ENCODE measurements around the gene HOXA9.
A peak's percentile ranks its signal among the peaks of the same experiment; 100 is the strongest.

Gene HOXA9

DNA sequence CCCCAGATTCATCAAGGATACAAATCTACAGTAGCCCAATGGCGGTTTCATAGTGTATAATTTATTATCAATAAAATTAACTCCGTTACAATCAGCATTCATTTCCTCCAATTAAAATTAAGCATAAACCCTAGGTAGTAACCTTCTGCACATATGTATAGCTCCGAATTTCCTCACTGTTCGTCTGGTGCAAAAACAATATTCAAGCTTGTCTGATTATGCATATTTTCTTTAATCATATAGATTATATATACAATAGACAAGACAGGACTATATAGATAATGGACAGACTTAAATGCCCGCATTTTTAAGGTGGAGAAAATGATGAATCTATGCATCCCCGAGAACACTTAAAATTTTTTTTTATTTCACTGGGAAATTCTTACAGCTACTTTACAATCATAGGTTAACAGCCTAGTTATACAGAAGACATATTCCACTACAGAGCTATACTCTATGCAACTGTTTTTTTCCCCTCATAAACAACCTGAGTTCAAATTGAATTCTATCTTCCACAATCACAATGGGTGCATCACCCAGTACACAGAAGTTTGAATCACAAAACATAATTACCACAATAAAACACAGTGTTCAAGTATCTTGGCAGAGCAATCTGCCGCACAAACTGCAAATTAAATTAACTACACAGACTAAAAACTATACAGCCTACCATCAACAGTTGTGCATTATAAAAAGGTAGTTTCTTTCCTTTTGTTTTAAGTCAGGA, 2.6 kb downstream of the HOXA9 start:
- Histone ChIP-seq H3K27me3 (ENCODE audit: control insufficient read depth, insufficient read depth, low read length, poor library complexity, severe bottlenecking) (peaks cover 100% of the 10 kb centered on the region), H3K27ac (ENCODE audit: insufficient read depth, low read depth, low read length, poor library complexity, severe bottlenecking) (no peak overlapping the region), H3K9me3 (ENCODE audit: control insufficient read depth, low read length) (no peaks in the 10 kb centered on the region), H3K4me1 (ENCODE audit: control insufficient read depth, insufficient read depth, low read length) (no peaks in the 10 kb centered on the region), H3K36me3 (ENCODE audit: control insufficient read depth, insufficient read depth, low read length) (no peaks in the 10 kb centered on the region), H3K4me3 (ENCODE audit: insufficient read depth, low read depth, low read length) (no peak overlapping the region)
- WGBS, 2 experiments, result 79 to 81% methylated on average over 6 to 7 of the region's 7 CpGs

DNA sequence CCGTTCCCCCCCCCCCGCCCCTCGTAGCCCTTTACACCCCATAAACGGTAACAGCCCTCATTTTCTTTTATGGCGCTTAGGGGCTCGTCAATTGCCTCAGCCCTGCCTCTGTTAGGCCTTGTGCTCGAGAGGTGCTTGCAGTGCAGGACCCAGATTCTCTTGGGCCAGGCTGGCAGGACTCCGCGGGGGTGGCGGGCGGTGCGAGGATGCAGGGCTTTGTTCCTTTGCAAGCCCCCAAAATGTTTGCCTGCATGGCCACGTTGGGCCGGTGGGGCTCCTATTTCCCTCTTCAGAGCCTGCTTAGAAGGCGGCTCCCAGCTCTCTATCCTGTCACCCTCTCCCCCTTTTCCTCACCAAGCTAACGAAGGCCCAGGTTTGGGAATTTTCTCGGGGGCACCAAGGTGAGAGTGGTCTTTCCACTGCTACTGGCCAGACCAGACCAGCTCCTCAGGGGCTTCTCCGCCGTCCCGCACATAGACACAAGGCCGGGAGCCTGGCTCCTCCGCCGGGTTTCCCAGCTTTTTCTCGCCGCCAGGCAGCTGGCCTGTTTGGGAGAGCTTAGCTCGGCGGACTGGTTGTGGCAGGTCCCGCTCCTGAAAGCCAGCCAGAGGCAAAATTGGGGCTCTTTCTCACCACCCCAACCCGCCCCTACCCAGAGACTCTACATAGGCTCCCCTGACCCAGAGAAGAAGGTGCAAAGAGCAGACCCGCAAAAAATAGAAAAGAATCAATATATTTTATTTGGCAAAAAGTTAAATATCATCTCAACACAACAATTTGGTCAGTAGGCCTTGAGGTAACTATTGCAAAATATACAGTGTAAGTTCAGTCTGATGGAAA, 3.4 kb downstream of the HOXA9 start:
- WGBS, 2 experiments, result 16 to 19% methylated on average over 27 to 28 of the region's 30 CpGs
- Histone ChIP-seq H3K4me1 (ENCODE audit: control insufficient read depth, insufficient read depth, low read length) (no peaks in the 10 kb centered on the region), H3K36me3 (ENCODE audit: control insufficient read depth, insufficient read depth, low read length) (no peaks in the 10 kb centered on the region), H3K27me3 (ENCODE audit: control insufficient read depth, insufficient read depth, low read length, poor library complexity, severe bottlenecking) (peaks cover 100% of the 10 kb centered on the region), H3K9me3 (ENCODE audit: control insufficient read depth, low read length) (no peaks in the 10 kb centered on the region), H3K27ac (ENCODE audit: insufficient read depth, low read depth, low read length, poor library complexity, severe bottlenecking) (no peak overlapping the region), H3K4me3 (ENCODE audit: insufficient read depth, low read depth, low read length) (no peak overlapping the region)

DNA sequence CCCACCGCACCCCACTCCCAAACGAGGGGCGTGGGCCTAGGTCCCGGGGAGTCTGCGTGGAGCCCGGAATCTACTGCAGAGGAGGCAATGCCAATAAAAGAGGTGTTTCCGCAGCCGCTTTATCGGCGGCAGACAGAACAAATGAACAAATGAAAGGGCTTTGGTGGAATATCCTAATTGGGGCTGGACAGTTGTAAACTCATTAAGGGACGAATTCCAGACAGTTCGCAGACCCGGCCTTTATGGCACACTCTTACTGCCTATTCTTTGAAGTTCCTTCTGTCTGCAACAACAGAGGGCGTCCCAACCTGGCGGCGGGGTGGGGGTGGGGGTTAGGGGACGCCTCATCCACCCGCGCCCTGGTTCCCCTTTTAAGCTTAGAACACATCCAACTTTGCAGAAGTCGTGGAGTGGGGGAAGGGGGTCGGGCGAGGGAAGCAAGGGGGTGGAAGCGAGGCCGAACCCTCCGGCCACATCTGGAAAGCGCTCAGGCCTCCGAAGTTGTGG, 4.1 kb downstream of the HOXA9 start:
- WGBS, 2 experiments, result 7 to 12% methylated on average over 20 to 27 of the region's 27 CpGs
- H3K27ac ChIP-seq (ENCODE audit: insufficient read depth, low read depth, low read length, poor library complexity, severe bottlenecking), result no peak overlapping the region
- no peaks in the 10 kb centered on the region for H3K4me1 ChIP-seq (ENCODE audit: control insufficient read depth, insufficient read depth, low read length)
- H3K36me3 ChIP-seq (ENCODE audit: control insufficient read depth, insufficient read depth, low read length), result no peaks in the 10 kb centered on the region
- H3K4me3 ChIP-seq (ENCODE audit: insufficient read depth, low read depth, low read length), result no peak overlapping the region
- peaks cover 100% of the 10 kb centered on the region for H3K27me3 ChIP-seq (ENCODE audit: control insufficient read depth, insufficient read depth, low read length, poor library complexity, severe bottlenecking)
- no peaks in the 10 kb centered on the region for H3K9me3 ChIP-seq (ENCODE audit: control insufficient read depth, low read length)

DNA sequence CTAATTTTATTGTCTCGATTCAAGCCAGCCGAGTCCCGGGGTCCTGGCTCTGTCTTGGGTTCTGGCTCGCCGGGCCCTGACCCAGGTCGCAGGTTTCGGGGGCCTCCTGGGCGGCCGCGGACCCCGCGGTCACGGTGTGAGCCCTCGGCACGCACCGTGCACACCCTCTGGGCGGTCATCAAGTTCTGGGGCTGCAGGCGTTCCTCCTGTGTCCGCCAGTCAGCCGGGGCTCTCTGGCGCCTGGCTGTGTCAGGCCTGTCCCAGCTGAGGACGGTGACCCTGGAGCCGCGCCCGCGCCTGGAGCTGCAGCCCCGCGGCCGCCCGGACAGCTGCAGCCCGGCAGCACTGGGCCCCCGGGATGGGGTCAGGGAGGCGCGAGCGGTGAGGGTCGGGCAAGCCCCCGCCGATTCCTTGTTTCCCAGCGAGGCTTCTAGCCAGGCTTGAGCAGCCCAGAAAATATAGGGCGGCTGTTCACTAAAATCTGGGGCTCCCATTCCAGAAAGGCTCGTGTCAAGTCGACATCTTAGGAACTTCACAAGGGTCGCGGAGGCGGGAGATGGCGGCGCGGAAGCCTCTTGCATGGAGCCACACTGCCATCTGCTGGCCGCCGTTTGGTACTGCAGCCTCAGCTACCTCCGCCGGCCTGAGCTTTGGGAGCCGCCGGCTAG, 4.7 kb downstream of the HOXA9 start:
- WGBS, 2 experiments, result 10 to 11% methylated on average over 54 of the region's 54 CpGs
- Histone ChIP-seq H3K4me1 (ENCODE audit: control insufficient read depth, insufficient read depth, low read length) (no peaks in the 10 kb centered on the region), H3K9me3 (ENCODE audit: control insufficient read depth, low read length) (no peaks in the 10 kb centered on the region), H3K27me3 (ENCODE audit: control insufficient read depth, insufficient read depth, low read length, poor library complexity, severe bottlenecking) (peaks cover 100% of the 10 kb centered on the region), H3K27ac (ENCODE audit: insufficient read depth, low read depth, low read length, poor library complexity, severe bottlenecking) (no peak overlapping the region), H3K36me3 (ENCODE audit: control insufficient read depth, insufficient read depth, low read length) (no peaks in the 10 kb centered on the region), H3K4me3 (ENCODE audit: insufficient read depth, low read depth, low read length) (peak overlapping the region; percentile 40)

DNA sequence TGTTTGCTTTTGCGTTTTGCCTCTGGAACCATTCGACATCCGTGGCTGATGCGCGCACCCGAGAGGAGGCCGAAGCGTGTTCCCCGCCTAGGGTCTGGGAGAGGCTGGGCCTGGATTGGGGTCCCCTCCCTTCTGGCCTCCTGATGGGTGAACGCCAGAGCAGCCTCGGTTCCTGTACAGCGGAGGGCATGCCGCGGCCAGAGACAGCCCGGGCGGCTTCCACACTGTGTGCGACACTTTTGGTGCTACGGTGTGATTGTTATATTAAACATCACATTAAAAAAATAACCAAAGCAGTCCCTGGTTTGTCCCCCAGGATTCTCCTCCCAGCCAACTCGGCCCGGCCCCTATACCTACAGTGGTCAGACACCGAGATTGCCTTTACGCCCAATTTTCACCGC, 5.2 kb downstream of the HOXA9 start:
- no peak overlapping the region for H3K27ac ChIP-seq (ENCODE audit: insufficient read depth, low read depth, low read length, poor library complexity, severe bottlenecking)
- H3K4me3 ChIP-seq (ENCODE audit: insufficient read depth, low read depth, low read length), result no peak overlapping the region
- H3K4me1 ChIP-seq (ENCODE audit: control insufficient read depth, insufficient read depth, low read length), result no peaks in the 10 kb centered on the region
- 78 to 83% methylated on average over 21 to 23 of the region's 23 CpGs for WGBS, 2 experiments
- H3K27me3 ChIP-seq (ENCODE audit: control insufficient read depth, insufficient read depth, low read length, poor library complexity, severe bottlenecking), result peaks cover 100% of the 10 kb centered on the region
- H3K9me3 ChIP-seq (ENCODE audit: control insufficient read depth, low read length), result no peaks in the 10 kb centered on the region
- H3K36me3 ChIP-seq (ENCODE audit: control insufficient read depth, insufficient read depth, low read length), result no peaks in the 10 kb centered on the region

DNA sequence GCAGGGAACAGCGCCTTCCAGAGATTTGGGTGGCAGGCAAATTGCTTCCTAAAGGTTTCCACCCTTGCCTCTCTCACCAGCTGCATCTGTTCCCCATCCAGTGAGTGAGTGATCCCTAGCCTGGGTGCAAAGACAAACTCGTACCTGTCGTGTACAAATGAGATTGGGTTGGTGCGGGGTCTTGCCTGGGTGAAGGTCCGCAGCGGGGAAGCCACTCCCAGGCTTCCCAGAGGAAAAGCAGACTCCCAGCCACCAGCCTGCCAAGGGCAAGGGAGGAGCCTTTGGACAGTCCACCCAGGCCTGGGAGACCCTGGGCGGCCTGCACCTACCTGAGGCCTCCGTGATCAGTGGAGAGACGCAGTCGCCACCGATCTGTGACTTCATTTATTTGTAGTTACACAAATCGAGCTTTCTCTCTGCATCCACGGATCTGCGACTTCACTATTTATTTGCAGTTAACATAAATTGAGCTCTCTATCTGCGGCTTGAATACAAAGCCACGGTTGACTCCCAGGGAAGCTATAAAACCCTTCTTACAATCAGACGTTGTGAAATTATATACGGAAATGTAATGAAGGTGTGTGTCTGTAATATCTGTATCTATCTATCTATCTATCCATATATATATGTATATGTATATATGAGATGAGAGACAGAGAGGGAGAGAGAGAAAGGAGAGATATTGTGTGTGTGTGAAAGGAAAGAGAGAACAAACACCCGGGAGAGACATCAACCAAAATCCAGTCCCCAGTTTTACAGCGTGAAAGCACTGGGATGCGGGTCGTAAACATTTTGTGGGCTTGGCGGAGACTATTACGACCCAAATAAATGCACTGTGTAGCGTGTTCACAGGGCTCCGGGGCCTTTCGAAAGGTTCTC, 5.8 kb downstream of the HOXA9 start:
- Histone ChIP-seq H3K9me3 (ENCODE audit: control insufficient read depth, low read length) (no peaks in the 10 kb centered on the region), H3K4me3 (ENCODE audit: insufficient read depth, low read depth, low read length) (no peak overlapping the region), H3K27ac (ENCODE audit: insufficient read depth, low read depth, low read length, poor library complexity, severe bottlenecking) (no peak overlapping the region), H3K27me3 (ENCODE audit: control insufficient read depth, insufficient read depth, low read length, poor library complexity, severe bottlenecking) (peaks cover 100% of the 10 kb centered on the region), H3K36me3 (ENCODE audit: control insufficient read depth, insufficient read depth, low read length) (no peaks in the 10 kb centered on the region), H3K4me1 (ENCODE audit: control insufficient read depth, insufficient read depth, low read length) (no peaks in the 10 kb centered on the region)
- WGBS, 2 experiments, result 76 to 84% methylated on average over 25 of the region's 27 CpGs

DNA sequence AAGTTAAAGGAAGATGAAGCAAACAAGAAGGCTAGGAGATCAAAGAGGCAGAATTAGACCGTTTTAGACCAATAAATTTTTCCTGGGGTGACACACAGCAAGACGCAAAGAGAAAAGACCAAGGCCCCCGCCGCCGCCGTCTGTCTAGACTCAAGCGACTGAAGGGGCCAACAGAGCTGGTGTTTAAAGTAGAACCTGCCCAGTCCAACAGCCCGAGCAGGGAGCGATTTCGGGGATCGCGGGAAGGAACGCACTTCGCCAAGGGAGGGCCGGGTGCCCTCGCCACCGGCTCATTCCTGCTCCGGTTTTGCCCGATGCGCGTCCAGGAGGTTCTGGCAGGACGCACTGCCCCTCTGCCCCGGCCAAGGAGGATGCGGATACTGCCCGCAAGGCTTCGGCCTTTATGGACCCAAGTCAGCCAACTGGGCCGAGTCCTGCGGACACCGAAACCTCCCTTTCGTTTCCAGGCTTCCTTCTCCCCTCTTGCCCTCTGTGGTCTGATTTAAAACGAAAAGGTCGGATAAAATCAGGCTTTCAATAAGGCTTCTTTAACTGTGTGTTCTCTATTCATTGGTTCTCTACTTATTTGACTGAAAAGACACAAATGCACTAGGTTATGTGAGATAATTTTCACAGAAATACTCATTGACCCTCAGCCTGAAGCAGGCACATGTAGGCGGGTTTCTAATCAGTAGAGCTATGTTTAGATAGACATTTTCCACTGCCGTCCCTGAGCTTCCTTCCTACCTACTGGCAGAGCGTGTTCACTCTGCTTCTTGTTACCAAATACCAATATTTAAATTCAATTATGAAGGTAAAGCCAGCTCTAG, 6.7 kb downstream of the HOXA9 start:
- WGBS, 2 experiments, result 70 to 71% methylated on average over 35 of the region's 35 CpGs
- H3K36me3 ChIP-seq (ENCODE audit: control insufficient read depth, insufficient read depth, low read length), result no peaks in the 10 kb centered on the region
- peaks cover 100% of the 10 kb centered on the region for H3K27me3 ChIP-seq (ENCODE audit: control insufficient read depth, insufficient read depth, low read length, poor library complexity, severe bottlenecking)
- H3K9me3 ChIP-seq (ENCODE audit: control insufficient read depth, low read length), result no peaks in the 10 kb centered on the region
- H3K27ac ChIP-seq (ENCODE audit: insufficient read depth, low read depth, low read length, poor library complexity, severe bottlenecking), result no peak overlapping the region
- H3K4me3 ChIP-seq (ENCODE audit: insufficient read depth, low read depth, low read length), result no peak overlapping the region
- H3K4me1 ChIP-seq (ENCODE audit: control insufficient read depth, insufficient read depth, low read length), result no peaks in the 10 kb centered on the region

DNA sequence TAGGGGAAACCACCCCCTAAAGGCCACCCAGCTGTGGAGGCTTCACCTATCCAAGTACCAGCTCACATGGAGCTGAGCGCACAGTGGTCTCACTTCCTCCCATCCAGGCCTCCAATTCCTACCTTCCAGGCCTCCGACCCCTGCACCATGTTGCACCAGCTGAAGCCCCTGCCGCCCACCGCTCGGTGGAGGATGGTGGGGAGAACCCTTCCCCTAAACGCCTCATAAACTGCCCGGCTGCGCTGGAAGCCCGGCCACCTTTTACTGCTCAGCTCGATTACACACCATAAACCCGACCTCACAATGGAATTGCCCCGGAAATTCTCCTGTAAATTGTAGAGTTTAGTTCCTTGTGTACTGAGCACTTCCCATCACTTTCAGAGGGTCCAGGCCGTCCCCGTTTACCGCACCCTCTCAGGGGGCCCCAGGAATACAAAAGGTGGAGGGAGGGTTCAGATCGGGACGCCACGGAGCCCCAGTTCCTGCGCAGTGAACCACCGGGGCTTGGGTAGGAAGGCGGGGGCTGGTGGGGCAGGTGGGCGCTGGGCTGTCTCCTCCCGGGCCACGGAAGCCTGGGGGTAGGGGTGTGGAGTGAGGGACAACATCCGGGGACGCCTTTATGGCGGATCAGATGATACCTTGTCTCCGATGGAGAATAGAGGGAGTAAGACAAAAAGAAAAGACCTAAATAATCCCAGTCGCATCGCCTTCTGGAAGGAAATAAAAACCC, 7.5 kb downstream of the HOXA9 start:
- Histone ChIP-seq H3K27ac (ENCODE audit: insufficient read depth, low read depth, low read length, poor library complexity, severe bottlenecking) (no peak overlapping the region), H3K4me1 (ENCODE audit: control insufficient read depth, insufficient read depth, low read length) (no peaks in the 10 kb centered on the region), H3K9me3 (ENCODE audit: control insufficient read depth, low read length) (no peaks in the 10 kb centered on the region), H3K27me3 (ENCODE audit: control insufficient read depth, insufficient read depth, low read length, poor library complexity, severe bottlenecking) (peaks cover 100% of the 10 kb centered on the region), H3K4me3 (ENCODE audit: insufficient read depth, low read depth, low read length) (no peak overlapping the region), H3K36me3 (ENCODE audit: control insufficient read depth, insufficient read depth, low read length) (no peaks in the 10 kb centered on the region)
- WGBS, 2 experiments, result 55% methylated on average over 30 of the region's 30 CpGs
